Trophoblast cell (in vitro differentiated cells and primary cell): ENCODE results near the gene IFRD2.

Source experiments
- DNase-seq, 2 donors: peaks; one replicate each; pipeline ENCODE4 v3.0.0-alpha.2; 2016
- H2AFZ ChIP-seq: 2 replicates; pipeline ENCODE4 v1.6.1; 2013; ENCODE audit warnings: low read length, moderate library complexity, mild to moderate bottlenecking; ENCODE audit not compliant: insufficient read depth, poor library complexity
- H2AK5ac ChIP-seq: 2 replicates; pipeline ENCODE4 v1.6.1; 2013; ENCODE audit warnings: mild to moderate bottlenecking, low read length
- H2BK120ac ChIP-seq: 2 replicates; pipeline ENCODE4 v1.6.1; 2013; ENCODE audit warnings: low read length, mild to moderate bottlenecking, moderate library complexity; ENCODE audit not compliant: insufficient read depth, poor library complexity
- H2BK12ac ChIP-seq: 2 replicates; pipeline ENCODE4 v1.6.1; 2013; ENCODE audit warnings: mild to moderate bottlenecking, low read length, moderate library complexity
- H2BK5ac ChIP-seq: 2 replicates; pipeline ENCODE4 v1.6.1; 2013; ENCODE audit warnings: low read length, low read depth, moderate library complexity, mild to moderate bottlenecking; ENCODE audit not compliant: poor library complexity
- H3K14ac ChIP-seq: 2 replicates; pipeline ENCODE4 v1.6.1; 2013; ENCODE audit warnings: mild to moderate bottlenecking, low read length
- H3K18ac ChIP-seq: 2 replicates; pipeline ENCODE4 v1.6.1; 2013; ENCODE audit warnings: mild to moderate bottlenecking, low read length
- H3K23ac ChIP-seq: 2 replicates; pipeline ENCODE4 v1.6.1; 2013; ENCODE audit warnings: low read length
- H3K27ac ChIP-seq: 2 replicates; pipeline ENCODE4 v1.5.1; 2013; ENCODE audit warnings: low read depth, mild to moderate bottlenecking, inconsistent platforms, low read length, moderate library complexity
- H3K27me3 ChIP-seq: 2 replicates; pipeline ENCODE4 v1.6.1; 2013; ENCODE audit warnings: inconsistent platforms, mild to moderate bottlenecking, low read length, moderate library complexity; ENCODE audit not compliant: insufficient read depth
- H3K36me3 ChIP-seq, 2 experiments: 1 replicate in 1 of 2; 2 replicates in 1 of 2; pipeline ENCODE4 v1.6.1; 2013; ENCODE audit warnings: low read length in 2 of 2, mild to moderate bottlenecking in 2 of 2, moderate library complexity in 1 of 2; ENCODE audit not compliant: insufficient read depth in 2 of 2, control insufficient read depth in 1 of 2
- H3K4ac ChIP-seq: 2 replicates; pipeline ENCODE4 v1.6.1; 2013; ENCODE audit warnings: low read depth, mild to moderate bottlenecking, low read length, moderate library complexity
- H3K4me1 ChIP-seq, 2 experiments: 1 replicate in 1 of 2; 2 replicates in 1 of 2; pipeline ENCODE4 v1.6.1; 2013; ENCODE audit warnings: low read length in 2 of 2, mild to moderate bottlenecking in 2 of 2, moderate library complexity in 1 of 2; ENCODE audit not compliant: insufficient read depth in 2 of 2, control insufficient read depth in 1 of 2
- H3K4me2 ChIP-seq: 2 replicates; pipeline ENCODE4 v1.6.1; 2013; ENCODE audit warnings: inconsistent platforms, mild to moderate bottlenecking, low read length, moderate library complexity
- H3K4me3 ChIP-seq: 2 replicates; pipeline ENCODE4 v1.5.1; 2013; ENCODE audit warnings: mild to moderate bottlenecking, low read depth, low read length, inconsistent platforms
- H3K79me1 ChIP-seq: one replicate; pipeline ENCODE4 v1.6.1; 2013; ENCODE audit warnings: low read length
- H3K79me2 ChIP-seq: 2 replicates; pipeline ENCODE4 v1.6.1; 2013; ENCODE audit warnings: low read length, mild to moderate bottlenecking; ENCODE audit not compliant: control insufficient read depth, insufficient read depth, poor library complexity
- H3K9ac ChIP-seq: 2 replicates; pipeline ENCODE4 v1.6.1; 2013; ENCODE audit warnings: mild to moderate bottlenecking, low read length
- H3K9me3 ChIP-seq: 2 replicates; pipeline ENCODE4 v1.6.1; 2013; ENCODE audit warnings: low read depth, mild to moderate bottlenecking, control low read depth, inconsistent platforms, low read length; ENCODE audit not compliant: insufficient read depth
- H4K12ac ChIP-seq: 2 replicates; pipeline ENCODE4 v1.6.1; 2013; ENCODE audit warnings: low read depth, mild to moderate bottlenecking, low read length, moderate library complexity
- H4K8ac ChIP-seq: 2 replicates; pipeline ENCODE4 v1.6.1; 2013; ENCODE audit warnings: low read depth, mild to moderate bottlenecking, low read length, moderate library complexity
- H4K91ac ChIP-seq: one replicate; pipeline ENCODE4 v1.6.1; 2013; ENCODE audit warnings: low read depth, mild to moderate bottlenecking, low read length, moderate library complexity
- WGBS: extraction: QIAGEN DNeasy Blood & Tissue Kit; methylation state at CpG from one replicate; pipeline ENCODE4 v1.1.7; 2013; ENCODE audit warnings: missing lambda C conversion rate; ENCODE audit not compliant: insufficient read length, insufficient coverage; ENCODE audit errors: extremely low coverage; 5-methylcytosine and 5-hydroxymethylcytosine counted together

IFRD2 gene

DNA sequence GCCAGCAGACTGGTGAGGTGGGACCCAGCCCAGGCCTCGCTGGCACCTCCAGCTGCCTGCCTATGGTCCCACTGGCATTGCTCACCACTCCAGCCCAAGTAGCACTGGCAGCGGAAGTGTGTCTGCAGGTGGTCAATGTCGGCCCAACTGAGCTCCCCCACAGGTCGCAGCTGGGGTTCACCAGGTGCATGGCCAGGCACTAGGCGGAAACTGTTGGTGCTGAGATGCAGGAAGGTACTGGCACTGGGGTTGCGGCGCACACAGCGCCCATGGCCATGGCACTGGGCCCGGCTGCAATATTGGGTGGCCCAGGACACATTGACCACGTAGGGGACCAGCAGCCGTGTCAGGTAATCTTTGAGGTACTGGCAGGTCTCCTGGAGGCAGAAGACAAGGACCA lies 25.9 kb upstream of the IFRD2 start:
- no CpG with 5 or more reads among the region's 11 CpGs for WGBS
- no peak overlapping the region for H3K23ac ChIP-seq

DNA sequence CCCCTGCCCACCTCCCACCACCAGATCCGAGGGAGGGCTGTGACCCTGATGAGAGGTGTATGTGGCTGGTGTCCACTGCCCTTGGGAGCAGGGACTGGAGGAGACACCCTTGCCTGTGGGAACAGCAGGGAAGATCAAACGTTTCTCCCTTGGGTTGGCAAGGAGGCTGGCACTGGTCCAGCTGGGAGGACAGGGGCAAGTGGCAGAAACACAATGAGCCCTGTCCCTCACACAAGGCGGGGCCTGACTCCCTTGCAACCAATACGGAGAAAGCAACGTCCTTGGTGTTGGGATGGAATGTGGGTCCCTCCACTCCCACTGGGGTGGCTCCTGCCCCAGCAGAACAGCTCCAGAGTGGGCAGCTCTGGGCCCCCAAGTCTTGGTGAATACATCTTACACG lies 25.1 kb upstream of the IFRD2 start:
- Histone ChIP-seq H3K18ac (no peak overlapping the region), H3K4ac (no peak overlapping the region), H2BK120ac (no peak overlapping the region), H3K14ac (no peak overlapping the region), H2BK5ac (no peak overlapping the region), H2BK12ac (peak overlapping the region; percentile 0), H2AFZ (no peak overlapping the region), H4K8ac (no peak overlapping the region), H3K23ac (no peak overlapping the region), H4K91ac (no peak overlapping the region), H3K79me2 (peaks cover 14% of the 10 kb centered on the region), H3K9ac (no peak overlapping the region), H3K27me3 (no peaks in the 10 kb centered on the region), H3K4me3 (no peak overlapping the region), H3K36me3 (peaks cover 29% of the 10 kb centered on the region in 2 experiments), H3K27ac (peak overlapping the region; percentile 62), H3K4me1 (peaks cover 32% of the 10 kb centered on the region in 2 experiments), H2AK5ac (no peak overlapping the region), H3K79me1 (peaks cover 14% of the 10 kb centered on the region), H3K4me2 (peak overlapping the region; percentile 40), H4K12ac (no peak overlapping the region), H3K9me3 (peaks cover 2% of the 10 kb centered on the region)
- no CpG with 5 or more reads among the region's 6 CpGs for WGBS
- DNase-seq: no peak

More for the DNA sequence above, 25.9 kb upstream of the IFRD2 start:
- H2BK120ac ChIP-seq: no peak overlapping the region
- H3K27me3 ChIP-seq: no peaks in the 10 kb centered on the region
- no peak overlapping the region for H2BK5ac ChIP-seq
- peaks cover 16% of the 10 kb centered on the region for H3K79me1 ChIP-seq
- H2BK12ac ChIP-seq: no peak overlapping the region
- no peak overlapping the region for H3K4me2 ChIP-seq
- no peak overlapping the region for H3K4ac ChIP-seq
- DNase-seq: no peak
- no peak overlapping the region for H3K4me3 ChIP-seq
- H4K12ac ChIP-seq: no peak overlapping the region
- no peak overlapping the region for H3K9ac ChIP-seq
- peaks cover 29% of the 10 kb centered on the region in 2 experiments for H3K36me3 ChIP-seq
- no peak overlapping the region for H2AK5ac ChIP-seq
- H2AFZ ChIP-seq: no peak overlapping the region
- H4K8ac ChIP-seq: no peak overlapping the region
- no peak overlapping the region for H4K91ac ChIP-seq
- H3K14ac ChIP-seq: no peak overlapping the region
- peaks cover 40% of the 10 kb centered on the region in 2 experiments for H3K4me1 ChIP-seq
- peaks cover 2% of the 10 kb centered on the region for H3K9me3 ChIP-seq
- H3K79me2 ChIP-seq: peaks cover 15% of the 10 kb centered on the region
- no peak overlapping the region for H3K18ac ChIP-seq
- peak overlapping the region; percentile 6 for H3K27ac ChIP-seq

DNA sequence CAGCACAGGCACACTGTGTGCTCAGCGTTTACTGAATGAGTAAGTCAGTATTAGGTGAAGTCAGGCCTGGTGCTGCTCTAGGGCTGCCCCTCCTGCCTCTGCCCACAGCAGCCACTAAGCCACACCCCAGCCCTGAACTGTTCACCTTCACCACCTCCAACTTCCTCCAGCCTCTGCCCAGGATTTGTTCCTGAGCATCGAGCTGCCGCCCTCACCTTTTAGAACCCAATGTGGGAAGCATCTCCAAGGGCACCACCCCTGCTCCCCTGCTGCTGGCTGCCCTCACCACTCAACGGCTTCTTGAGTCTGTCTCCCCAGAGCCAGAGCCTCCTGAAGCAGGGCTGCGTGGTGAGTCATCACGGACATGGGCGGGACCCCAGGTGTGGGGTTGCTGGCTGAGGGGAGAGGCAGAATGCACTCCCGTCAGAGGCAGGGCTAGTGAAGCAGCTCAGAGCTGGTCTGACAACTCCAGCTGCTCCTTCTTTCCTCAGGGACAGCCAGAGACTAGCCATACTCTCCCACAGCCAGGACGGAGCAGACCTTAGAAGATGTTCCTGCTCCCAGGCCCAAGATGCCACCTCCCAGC lies 24.5 kb upstream of the IFRD2 start:
- Histone ChIP-seq H3K4me2 (peak overlapping the region; percentile 40), H3K14ac (no peak overlapping the region), H3K9me3 (peaks cover 2% of the 10 kb centered on the region), H3K9ac (no peak overlapping the region), H3K23ac (no peak overlapping the region), H3K27me3 (no peaks in the 10 kb centered on the region), H3K79me1 (peaks cover 8% of the 10 kb centered on the region), H3K18ac (peak overlapping the region; percentile 31), H4K8ac (no peak overlapping the region), H3K36me3 (peaks cover 29% of the 10 kb centered on the region in 2 experiments), H3K4ac (no peak overlapping the region), H2AFZ (no peak overlapping the region), H3K4me1 (peaks cover 27 to 28% of the 10 kb centered on the region in 2 experiments), H3K27ac (peak overlapping the region; percentile 62), H3K4me3 (no peak overlapping the region), H2BK12ac (no peak overlapping the region), H2BK5ac (no peak overlapping the region), H2BK120ac (no peak overlapping the region), H2AK5ac (no peak overlapping the region), H4K12ac (no peak overlapping the region), H3K79me2 (peaks cover 10% of the 10 kb centered on the region), H4K91ac (no peak overlapping the region)
- no CpG with 5 or more reads among the region's 9 CpGs for WGBS
- peak; percentile 53 to 63 for DNase-seq

DNA sequence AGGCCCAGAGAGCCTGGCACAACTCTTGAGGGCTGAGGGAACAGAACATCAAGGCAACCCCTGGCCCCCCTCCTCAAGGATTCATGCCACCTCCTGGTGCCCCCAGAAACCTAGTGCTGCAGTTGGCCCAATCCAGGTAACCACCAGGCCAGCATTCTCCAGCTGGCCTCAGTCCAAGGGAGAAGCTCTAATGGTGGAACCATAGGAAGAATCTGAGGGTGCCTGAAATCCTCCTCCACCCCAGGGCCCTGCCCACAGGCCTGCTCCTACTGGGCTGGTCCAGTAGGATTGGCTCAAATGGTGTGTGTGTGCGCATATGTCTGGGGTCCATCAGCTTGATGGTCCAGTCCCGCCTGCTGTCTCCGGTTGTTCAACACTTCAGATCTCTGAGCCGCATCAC lies 22.6 kb upstream of the IFRD2 start:
- Histone ChIP-seq H3K27me3 (no peaks in the 10 kb centered on the region), H2BK12ac (no peak overlapping the region)
- no CpG with 5 or more reads among the region's 4 CpGs for WGBS

More for the DNA sequence above, 22.6 kb upstream of the IFRD2 start:
- Histone ChIP-seq H4K8ac (no peak overlapping the region), H3K79me1 (no peaks in the 10 kb centered on the region), H3K4me2 (no peak overlapping the region), H3K9me3 (peaks cover 2% of the 10 kb centered on the region), H3K18ac (no peak overlapping the region), H3K14ac (no peak overlapping the region), H3K23ac (no peak overlapping the region), H2AK5ac (no peak overlapping the region), H3K9ac (no peak overlapping the region), H4K91ac (no peak overlapping the region), H3K4me3 (no peak overlapping the region), H2BK5ac (no peak overlapping the region), H3K36me3 (peaks cover 27% of the 10 kb centered on the region in 2 experiments), H2BK120ac (no peak overlapping the region), H3K4me1 (peaks cover 20 to 21% of the 10 kb centered on the region in 2 experiments), H3K27ac (no peak overlapping the region), H4K12ac (no peak overlapping the region), H3K79me2 (no peaks in the 10 kb centered on the region), H2AFZ (no peak overlapping the region), H3K4ac (no peak overlapping the region)
- no peak for DNase-seq
